ENCODE data around the gene MRPL58.
A peak's percentile ranks its signal among the peaks of the same experiment; 100 is the strongest.

MRPL58 gene

DNA sequence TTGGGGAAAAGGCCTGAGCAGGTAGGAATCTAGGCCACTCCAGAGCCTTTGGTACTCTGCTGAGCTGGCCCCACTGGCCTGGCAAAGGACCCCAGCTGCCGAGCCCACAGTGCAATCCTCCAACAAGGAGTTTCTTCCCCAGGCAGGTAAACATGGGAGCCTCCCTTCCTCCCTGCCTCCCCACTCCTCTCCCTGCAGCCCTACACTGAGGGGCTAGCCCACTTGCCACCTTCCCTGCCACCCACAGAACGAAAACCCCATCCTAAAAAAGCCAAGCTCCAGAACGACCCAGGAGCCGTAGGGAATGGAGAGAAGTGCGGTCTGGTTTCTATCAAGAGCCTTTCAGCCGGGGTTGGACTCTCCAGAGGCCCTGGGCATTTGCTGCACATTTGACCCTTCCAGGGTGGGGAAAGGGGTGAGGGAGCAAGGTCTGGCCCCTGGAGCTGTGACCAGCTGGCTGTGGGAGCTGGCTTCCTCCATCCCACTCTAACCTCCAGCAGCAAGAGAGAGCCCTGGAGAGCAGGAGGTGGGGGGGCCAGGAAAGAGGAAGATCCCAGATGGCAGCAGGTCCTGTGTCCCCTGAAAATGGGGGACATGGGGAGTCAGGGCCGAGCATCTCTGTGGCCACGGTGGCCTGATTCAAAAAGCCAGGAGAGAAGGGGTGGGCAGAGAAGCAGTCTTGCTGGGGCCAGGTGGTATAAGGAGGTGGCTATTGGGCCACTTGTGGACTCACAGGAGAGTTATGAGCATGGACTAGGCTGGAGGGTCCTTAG lies 41.2 kb upstream of the MRPL58 start:
- no peak overlapping the region for H3K9ac ChIP-seq (ENCODE audit: low read length)

DNA sequence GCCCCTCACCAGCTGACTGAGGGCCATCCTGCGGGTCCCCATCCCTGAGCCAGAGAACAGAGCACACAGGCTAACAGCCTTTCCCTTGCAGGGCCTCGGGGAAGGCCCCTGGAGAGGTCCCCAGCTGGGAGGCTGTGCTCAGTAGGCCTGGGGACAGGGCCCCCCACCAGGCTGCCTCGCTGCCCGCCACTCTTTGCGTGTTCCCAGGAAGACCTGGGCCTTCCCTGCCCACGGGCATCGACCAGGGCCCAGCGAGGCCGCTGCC lies 40.7 kb upstream of the MRPL58 start:
- H3F3A ChIP-seq (ENCODE audit: insufficient read depth): no peaks in the 10 kb centered on the region
- no peak overlapping the region for H3K27ac ChIP-seq (ENCODE audit: low read depth, low read length)
- H4K20me1 ChIP-seq (ENCODE audit: low read depth, low read length): no peaks in the 10 kb centered on the region
- no peaks in the 10 kb centered on the region for H3K27me3 ChIP-seq (ENCODE audit: low read length)
- no peaks in the 10 kb centered on the region for H3K9me2 ChIP-seq (replicated peaks; ENCODE audit: insufficient read depth, low read length)
- no peaks in the 10 kb centered on the region for H3K79me2 ChIP-seq (ENCODE audit: insufficient read depth, low read length)
- H3K4me3 ChIP-seq (ENCODE audit: insufficient read depth, low read length, poor library complexity, severe bottlenecking): no peak overlapping the region
- TF ChIP-seq EZH2phosphoT487 (conservative IDR thresholded peaks at IDR 0.05; ENCODE audit: low read length): no peak
- TF ChIP-seq, protein P1, sequence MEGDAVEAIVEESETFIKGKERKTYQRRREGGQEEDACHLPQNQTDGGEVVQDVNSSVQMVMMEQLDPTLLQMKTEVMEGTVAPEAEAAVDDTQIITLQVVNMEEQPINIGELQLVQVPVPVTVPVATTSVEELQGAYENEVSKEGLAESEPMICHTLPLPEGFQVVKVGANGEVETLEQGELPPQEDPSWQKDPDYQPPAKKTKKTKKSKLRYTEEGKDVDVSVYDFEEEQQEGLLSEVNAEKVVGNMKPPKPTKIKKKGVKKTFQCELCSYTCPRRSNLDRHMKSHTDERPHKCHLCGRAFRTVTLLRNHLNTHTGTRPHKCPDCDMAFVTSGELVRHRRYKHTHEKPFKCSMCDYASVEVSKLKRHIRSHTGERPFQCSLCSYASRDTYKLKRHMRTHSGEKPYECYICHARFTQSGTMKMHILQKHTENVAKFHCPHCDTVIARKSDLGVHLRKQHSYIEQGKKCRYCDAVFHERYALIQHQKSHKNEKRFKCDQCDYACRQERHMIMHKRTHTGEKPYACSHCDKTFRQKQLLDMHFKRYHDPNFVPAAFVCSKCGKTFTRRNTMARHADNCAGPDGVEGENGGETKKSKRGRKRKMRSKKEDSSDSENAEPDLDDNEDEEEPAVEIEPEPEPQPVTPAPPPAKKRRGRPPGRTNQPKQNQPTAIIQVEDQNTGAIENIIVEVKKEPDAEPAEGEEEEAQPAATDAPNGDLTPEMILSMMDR (IDR thresholded peaks at IDR 0.05; ENCODE audit: insufficient read depth, low read length, poor library complexity, severe bottlenecking): no peak
- H2AFZ ChIP-seq (ENCODE audit: low read depth, low read length, severe bottlenecking): no peak overlapping the region
- no peak overlapping the region for H3K9ac ChIP-seq (ENCODE audit: low read length)
- no peak overlapping the region for H3K4me2 ChIP-seq (ENCODE audit: low read depth, low read length, poor library complexity, severe bottlenecking)
- no peaks in the 10 kb centered on the region for H3K36me3 ChIP-seq (ENCODE audit: low read length)
- H3K9me3 ChIP-seq (ENCODE audit: insufficient read depth, low read length): no peaks in the 10 kb centered on the region

More for the DNA sequence above, 41.2 kb upstream of the MRPL58 start:
- H3K4me3 ChIP-seq (ENCODE audit: insufficient read depth, low read length, poor library complexity, severe bottlenecking): no peak overlapping the region
- no peaks in the 10 kb centered on the region for H3K9me2 ChIP-seq (replicated peaks; ENCODE audit: insufficient read depth, low read length)
- H3F3A ChIP-seq (ENCODE audit: insufficient read depth): no peaks in the 10 kb centered on the region
- no peak for TF ChIP-seq EZH2phosphoT487 (conservative IDR thresholded peaks at IDR 0.05; ENCODE audit: low read length)
- TF ChIP-seq, protein P1 (IDR thresholded peaks at IDR 0.05; ENCODE audit: insufficient read depth, low read length, poor library complexity, severe bottlenecking): no peak
- H3K36me3 ChIP-seq (ENCODE audit: low read length): no peaks in the 10 kb centered on the region
- no peak overlapping the region for H3K27ac ChIP-seq (ENCODE audit: low read depth, low read length)
- no peak overlapping the region for H2AFZ ChIP-seq (ENCODE audit: low read depth, low read length, severe bottlenecking)
- no peaks in the 10 kb centered on the region for H4K20me1 ChIP-seq (ENCODE audit: low read depth, low read length)
- H3K27me3 ChIP-seq (ENCODE audit: low read length): no peaks in the 10 kb centered on the region
- H3K4me2 ChIP-seq (ENCODE audit: low read depth, low read length, poor library complexity, severe bottlenecking): no peak overlapping the region
- no peaks in the 10 kb centered on the region for H3K79me2 ChIP-seq (ENCODE audit: insufficient read depth, low read length)
- H3K9me3 ChIP-seq (ENCODE audit: insufficient read depth, low read length): no peaks in the 10 kb centered on the region

DNA sequence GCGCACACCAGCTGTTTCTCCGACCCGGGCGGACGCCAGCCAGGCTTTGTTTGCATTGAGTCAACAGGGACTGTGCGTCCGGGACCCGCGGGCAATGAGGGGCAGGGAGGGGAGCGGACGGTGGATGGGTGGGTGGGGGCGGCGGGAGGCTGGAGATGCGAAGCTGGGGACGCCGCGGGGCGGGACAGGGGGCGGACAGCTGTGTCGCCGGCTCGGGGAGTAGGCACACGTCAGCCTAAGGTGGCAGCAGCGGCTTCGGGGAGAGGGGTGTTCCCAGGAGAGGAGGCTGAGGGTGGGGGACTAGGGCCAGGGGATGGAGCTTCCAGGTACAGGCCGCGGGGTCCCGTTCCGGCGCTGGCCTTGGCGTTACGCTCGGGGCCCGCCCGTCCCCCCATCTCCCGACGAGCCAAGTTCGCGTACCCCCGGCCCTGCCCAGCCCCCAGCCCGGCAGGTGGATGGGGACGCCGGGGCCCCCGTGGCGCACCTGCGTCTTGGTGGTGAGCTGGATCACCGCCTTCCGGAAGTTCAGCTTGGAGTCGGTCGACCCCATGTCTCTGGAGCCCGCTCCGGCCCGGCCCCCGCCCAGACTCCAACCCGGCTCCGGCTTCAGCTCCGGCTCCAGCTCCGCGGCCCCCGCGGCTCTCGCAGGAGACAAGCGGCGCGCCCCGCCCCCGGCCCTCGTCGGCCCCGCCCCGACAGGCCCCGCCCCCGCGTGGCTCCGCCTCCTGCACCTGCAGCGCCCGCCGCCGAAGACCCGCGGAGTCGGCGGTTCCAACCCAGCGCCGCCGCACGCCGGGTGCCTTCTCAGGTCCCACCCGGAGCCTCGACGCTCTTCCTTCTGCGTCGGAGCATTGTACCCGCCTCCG lies 40.1 kb upstream of the MRPL58 start, which contains the start of gene HID1:
Gene HID1, minus strand, starts transcription at position 653 of the 866 bp plus-strand sequence. Its CDS starts 103 bp downstream, at position 550.
- Histone ChIP-seq H2AFZ (ENCODE audit: low read depth, low read length, severe bottlenecking) (peak within 1 kb of the TSS; percentile 77), H3K9me3 (ENCODE audit: insufficient read depth, low read length) (no peaks in the 10 kb centered on the region), H3K79me2 (ENCODE audit: insufficient read depth, low read length) (no peaks in the 10 kb centered on the region), H3K4me3 (ENCODE audit: insufficient read depth, low read length, poor library complexity, severe bottlenecking) (peak within 1 kb of the TSS; percentile 30), H3F3A (ENCODE audit: insufficient read depth) (no peaks in the 10 kb centered on the region), H3K36me3 (ENCODE audit: low read length) (no peaks in the 10 kb centered on the region), H3K9ac (ENCODE audit: low read length) (peak within 1 kb of the TSS; percentile 9; the same call in 1 of the 2 replicates), H3K4me2 (ENCODE audit: low read depth, low read length, poor library complexity, severe bottlenecking) (peak within 1 kb of the TSS; percentile 44), H3K9me2 (replicated peaks; ENCODE audit: insufficient read depth, low read length) (no peaks in the 10 kb centered on the region), H4K20me1 (ENCODE audit: low read depth, low read length) (no peaks in the 10 kb centered on the region), H3K27me3 (ENCODE audit: low read length) (no peaks in the 10 kb centered on the region), H3K27ac (ENCODE audit: low read depth, low read length) (no peak within 1 kb of the TSS)
- TF ChIP-seq EZH2phosphoT487 (conservative IDR thresholded peaks at IDR 0.05; ENCODE audit: low read length): no peak
- TF ChIP-seq, protein P1 (IDR thresholded peaks at IDR 0.05; ENCODE audit: insufficient read depth, low read length, poor library complexity, severe bottlenecking): no peak

Measured in SU-DHL-6 (cell line).